T-helper 1 cell treated with Interleukin-12 subunit alpha and Interleukin-12 subunit beta and Interleukin-4 antibody, amounts not matched to agents 30 μg/mL and 1 μg/mL, for 36 hours (primary cell): ENCODE data around the gene FGFR3.

Source experiments
- H3K27ac Mint-ChIP-seq: one replicate; pipeline ENCODE4 v1.8.0; 2021; ENCODE audit warnings: mild to moderate bottlenecking, mixed read lengths
- H3K27me3 Mint-ChIP-seq: one replicate; pipeline ENCODE4 v1.8.0; 2021; ENCODE audit warnings: low read depth, mixed read lengths
- H3K36me3 Mint-ChIP-seq: one replicate; pipeline ENCODE4 v1.8.0; 2021; ENCODE audit warnings: low read depth, mixed read lengths
- H3K4me1 Mint-ChIP-seq: one replicate; pipeline ENCODE4 v1.8.0; 2021; ENCODE audit warnings: low read depth, mixed read lengths
- H3K4me3 Mint-ChIP-seq: one replicate; pipeline ENCODE4 v1.8.0; 2021; ENCODE audit warnings: mild to moderate bottlenecking, moderate library complexity, mixed read lengths
- H3K9me3 Mint-ChIP-seq: one replicate; pipeline ENCODE4 v1.8.0; 2021; ENCODE audit warnings: mixed read lengths

FGFR3 gene

GRCh38 chr4:1761130-1761689 lies 31.9 kb upstream of the FGFR3 start:
- Mint-ChIP-seq H3K27me3 (peaks cover 10% of the 10 kb centered on the region), H3K27ac (no peak overlapping the region), H3K4me3 (no peak overlapping the region), H3K4me1 (peaks cover 6% of the 10 kb centered on the region), H3K36me3 (no peaks in the 10 kb centered on the region), H3K9me3 (no peaks in the 10 kb centered on the region)

GRCh38 chr4:1762264-1763010 lies 30.7 kb upstream of the FGFR3 start:
- Mint-ChIP-seq H3K27ac (no peak overlapping the region), H3K36me3 (no peaks in the 10 kb centered on the region), H3K27me3 (peaks cover 10% of the 10 kb centered on the region), H3K4me3 (no peak overlapping the region), H3K9me3 (no peaks in the 10 kb centered on the region), H3K4me1 (peaks cover 6% of the 10 kb centered on the region)

- H3K36me3 Mint-ChIP-seq = no peaks in the 10 kb centered on the region
- H3K27ac Mint-ChIP-seq = no peak overlapping the region
Measured at GRCh38 chr4:1763070-1763549, 30.0 kb upstream of the FGFR3 start.

DNA sequence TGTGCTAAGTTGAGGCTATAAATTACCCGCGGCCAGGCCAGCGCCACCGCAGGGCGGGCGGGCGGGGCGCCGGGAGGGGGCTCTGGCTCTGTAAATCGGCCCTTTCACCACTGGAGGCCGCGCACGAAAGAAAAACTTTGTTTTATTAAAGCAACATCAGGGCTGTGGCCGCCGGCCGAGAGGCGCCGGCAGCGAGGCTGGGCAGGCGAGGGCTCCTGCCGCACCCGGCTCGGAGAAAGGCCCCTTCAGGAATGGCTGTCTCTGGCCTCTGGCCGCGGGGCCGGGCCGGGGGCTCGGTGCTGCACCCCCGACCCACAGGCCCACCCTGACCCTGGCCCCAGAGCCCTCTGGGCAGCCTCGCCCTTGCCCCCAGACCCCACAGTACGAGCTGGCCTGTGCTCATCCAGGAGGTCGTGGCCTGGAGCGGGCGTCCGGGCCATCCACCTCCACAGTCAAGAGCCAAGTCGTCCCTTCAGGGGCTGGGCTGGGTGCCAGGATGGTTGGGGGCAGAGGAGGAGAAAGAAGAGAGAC lies 29.5 kb upstream of the FGFR3 start:
- H3K36me3 Mint-ChIP-seq = no peaks in the 10 kb centered on the region

More at GRCh38 chr4:1763070-1763549, 30.0 kb upstream of the FGFR3 start:
- Mint-ChIP-seq H3K4me3 (no peak overlapping the region), H3K4me1 (peaks cover 6% of the 10 kb centered on the region), H3K27me3 (peaks cover 10% of the 10 kb centered on the region), H3K9me3 (no peaks in the 10 kb centered on the region)

DNA sequence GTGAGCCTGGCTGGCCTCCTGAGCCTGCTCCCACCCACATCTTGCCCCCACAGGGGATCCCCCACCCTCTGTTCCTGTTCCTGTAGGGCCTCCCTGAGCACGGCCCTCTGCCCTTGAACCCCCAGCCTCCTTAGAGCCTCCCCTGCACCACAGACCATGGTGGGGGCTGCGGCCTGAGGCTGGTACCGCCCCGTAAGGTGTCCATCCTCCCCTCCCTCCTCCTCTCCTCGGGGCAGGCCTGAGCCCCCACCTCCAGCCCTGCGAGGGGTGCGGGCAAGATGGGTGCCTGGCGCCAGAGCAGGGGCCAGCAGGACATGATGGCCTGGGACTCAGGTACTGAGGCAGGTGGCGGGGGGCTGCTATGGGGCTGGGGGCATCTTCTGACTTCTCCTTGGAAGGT lies 28.4 kb upstream of the FGFR3 start:
- Mint-ChIP-seq H3K9me3 (no peaks in the 10 kb centered on the region), H3K4me3 (no peak overlapping the region), H3K27me3 (peaks cover 15% of the 10 kb centered on the region), H3K27ac (no peak overlapping the region), H3K4me1 (peaks cover 8% of the 10 kb centered on the region), H3K36me3 (no peaks in the 10 kb centered on the region)

More for the DNA sequence above, 29.5 kb upstream of the FGFR3 start:
- Mint-ChIP-seq H3K4me1 (peaks cover 8% of the 10 kb centered on the region), H3K9me3 (no peaks in the 10 kb centered on the region), H3K27me3 (peaks cover 14% of the 10 kb centered on the region), H3K27ac (no peak overlapping the region), H3K4me3 (no peak overlapping the region)

DNA sequence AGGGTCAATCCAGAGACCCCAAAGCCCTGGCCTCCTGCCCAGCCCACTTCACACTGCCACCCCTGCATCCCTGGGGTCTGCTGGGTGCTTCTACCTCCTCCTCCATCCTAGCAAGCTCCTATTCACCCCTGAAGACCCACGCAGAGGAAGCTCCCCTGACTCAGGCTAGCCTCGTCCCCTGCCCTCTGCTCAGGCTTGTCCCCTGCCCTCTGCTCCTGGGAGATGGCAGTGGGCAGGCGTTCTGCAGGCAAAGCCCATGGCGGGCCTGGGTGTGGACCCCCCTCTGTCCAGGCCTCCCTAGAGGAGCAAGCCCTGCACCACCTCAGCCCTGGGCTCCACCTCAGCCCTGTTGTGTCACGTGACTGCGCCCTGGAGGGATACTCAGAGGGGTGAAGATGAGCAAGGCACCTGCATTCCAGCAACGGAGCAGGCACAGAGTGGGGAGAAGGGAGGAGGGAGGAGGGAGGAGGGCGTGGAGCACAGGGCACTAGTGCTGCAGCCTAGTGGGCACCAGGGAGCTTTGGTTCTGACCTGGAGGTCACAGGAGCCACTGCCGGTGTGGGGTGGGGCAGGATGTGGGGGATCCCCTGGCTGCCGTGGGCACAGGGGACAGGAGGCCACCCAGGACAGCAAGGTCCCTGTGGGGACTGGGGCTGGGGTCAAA lies 27.6 kb upstream of the FGFR3 start:
- peaks cover 15% of the 10 kb centered on the region for H3K27me3 Mint-ChIP-seq

GRCh38 chr4:1766106-1767060 lies 26.7 kb upstream of the FGFR3 start:
- H3K4me3 Mint-ChIP-seq = no peak overlapping the region
- no peaks in the 10 kb centered on the region for H3K9me3 Mint-ChIP-seq
- no peaks in the 10 kb centered on the region for H3K36me3 Mint-ChIP-seq
- no peak overlapping the region for H3K27ac Mint-ChIP-seq
- peaks cover 15% of the 10 kb centered on the region for H3K27me3 Mint-ChIP-seq
- H3K4me1 Mint-ChIP-seq = peaks cover 3% of the 10 kb centered on the region

More for the DNA sequence above, 27.6 kb upstream of the FGFR3 start:
- no peak overlapping the region for H3K27ac Mint-ChIP-seq
- no peaks in the 10 kb centered on the region for H3K9me3 Mint-ChIP-seq
- H3K4me3 Mint-ChIP-seq = peak overlapping the region; percentile 19
- peaks cover 3% of the 10 kb centered on the region for H3K4me1 Mint-ChIP-seq
- H3K36me3 Mint-ChIP-seq = no peaks in the 10 kb centered on the region

GRCh38 chr4:1767061-1767769 lies 25.9 kb upstream of the FGFR3 start:
- H3K27me3 Mint-ChIP-seq = peaks cover 12% of the 10 kb centered on the region

DNA sequence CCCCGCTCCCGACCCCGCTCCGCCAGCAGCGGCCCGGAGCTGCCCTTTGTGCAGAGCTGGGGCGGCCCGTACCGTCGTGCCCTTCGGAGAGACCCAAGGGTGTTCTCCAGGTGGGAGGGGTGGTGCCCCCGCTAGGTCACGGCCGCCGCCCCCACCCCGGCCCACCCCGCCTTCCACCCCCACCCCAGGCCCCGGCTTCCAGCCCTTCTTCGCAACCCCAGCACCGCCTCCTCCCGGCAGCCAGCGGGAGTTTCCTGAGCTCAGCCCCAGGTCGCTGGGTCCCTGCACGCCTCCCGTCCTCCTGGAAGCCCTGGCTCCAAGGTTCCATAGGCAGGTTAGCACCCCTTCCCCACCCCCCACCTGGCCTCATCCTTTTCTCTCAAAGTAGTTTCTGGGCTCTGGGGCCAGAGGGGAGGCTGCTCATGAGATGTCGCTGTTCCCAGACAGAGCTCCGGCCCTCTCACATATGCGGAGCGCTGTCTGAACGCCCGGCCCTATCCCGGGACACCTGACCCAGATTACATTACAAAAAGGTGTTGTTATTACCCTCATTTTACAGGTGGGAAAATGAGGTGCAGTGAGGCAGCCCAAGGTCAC lies 25.2 kb upstream of the FGFR3 start:
- no peak overlapping the region for H3K27ac Mint-ChIP-seq
- peaks cover 8% of the 10 kb centered on the region for H3K27me3 Mint-ChIP-seq
- H3K9me3 Mint-ChIP-seq = no peaks in the 10 kb centered on the region
- H3K4me3 Mint-ChIP-seq = peak overlapping the region; percentile 44
- H3K36me3 Mint-ChIP-seq = no peaks in the 10 kb centered on the region
- peaks cover 3% of the 10 kb centered on the region for H3K4me1 Mint-ChIP-seq

More at GRCh38 chr4:1767061-1767769, 25.9 kb upstream of the FGFR3 start:
- Mint-ChIP-seq H3K36me3 (no peaks in the 10 kb centered on the region), H3K4me1 (peaks cover 3% of the 10 kb centered on the region), H3K9me3 (no peaks in the 10 kb centered on the region), H3K27ac (no peak overlapping the region), H3K4me3 (no peak overlapping the region)

- Mint-ChIP-seq H3K9me3 (no peaks in the 10 kb centered on the region), H3K27ac (no peak overlapping the region), H3K4me3 (peak overlapping the region; percentile 79), H3K27me3 (peaks cover 8% of the 10 kb centered on the region), H3K4me1 (peaks cover 3% of the 10 kb centered on the region), H3K36me3 (no peaks in the 10 kb centered on the region)
Measured at GRCh38 chr4:1768367-1769034, 24.6 kb upstream of the FGFR3 start.

DNA sequence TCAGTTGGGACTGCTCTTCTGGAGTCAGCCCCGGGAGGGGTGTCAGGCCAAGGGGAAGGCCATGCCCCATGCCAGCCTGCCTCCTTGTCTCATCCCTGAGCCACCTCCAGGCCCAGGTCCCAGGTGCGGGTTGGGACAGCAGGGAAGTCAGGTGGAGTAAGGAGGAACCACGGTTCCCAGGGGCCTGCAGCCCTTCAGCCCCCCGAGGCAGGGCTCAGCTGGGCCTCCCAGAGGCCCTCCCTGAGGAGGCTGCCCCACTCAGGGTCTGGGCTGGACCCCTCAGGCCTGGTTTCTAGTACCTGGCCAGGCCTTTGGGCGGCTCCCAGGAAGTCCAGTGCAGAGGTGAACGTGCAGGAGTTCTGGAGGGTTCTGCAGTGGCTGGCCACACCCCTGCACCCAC lies 23.4 kb upstream of the FGFR3 start:
- Mint-ChIP-seq H3K27ac (no peak overlapping the region), H3K4me3 (no peak overlapping the region), H3K9me3 (no peaks in the 10 kb centered on the region), H3K4me1 (peaks cover 3% of the 10 kb centered on the region), H3K36me3 (no peaks in the 10 kb centered on the region), H3K27me3 (peaks cover 4% of the 10 kb centered on the region)

- Mint-ChIP-seq H3K36me3 (no peaks in the 10 kb centered on the region), H3K4me3 (no peak overlapping the region), H3K4me1 (peaks cover 3% of the 10 kb centered on the region), H3K9me3 (no peaks in the 10 kb centered on the region), H3K27ac (no peak overlapping the region), H3K27me3 (peaks cover 4% of the 10 kb centered on the region)
Measured at GRCh38 chr4:1770245-1770644, 22.8 kb upstream of the FGFR3 start.

DNA sequence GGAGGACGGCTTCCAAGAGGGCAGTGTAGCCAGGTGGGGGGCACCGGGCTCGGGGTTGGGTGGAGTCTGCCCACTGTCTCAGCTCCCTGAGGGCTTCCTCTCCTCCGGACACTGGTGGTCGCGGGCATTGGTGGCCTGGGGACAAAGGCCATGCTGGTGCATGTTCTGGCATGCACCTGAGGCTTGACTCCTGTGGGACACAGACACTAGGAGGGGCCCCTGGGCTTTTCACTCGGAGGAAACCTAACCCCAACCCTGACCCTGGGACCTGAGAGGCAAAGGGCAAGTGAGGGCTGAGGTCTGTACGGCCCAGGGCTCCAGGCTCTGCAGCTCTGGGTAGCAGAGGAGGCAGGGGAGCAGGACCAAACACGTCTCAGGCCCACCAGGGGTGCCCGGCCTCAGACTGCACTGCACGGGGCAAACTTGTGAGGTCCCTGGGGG lies 22.3 kb upstream of the FGFR3 start:
- Mint-ChIP-seq H3K4me1 (peaks cover 2% of the 10 kb centered on the region), H3K4me3 (no peak overlapping the region), H3K27me3 (peaks cover 4% of the 10 kb centered on the region), H3K9me3 (no peaks in the 10 kb centered on the region), H3K27ac (no peak overlapping the region), H3K36me3 (no peaks in the 10 kb centered on the region)
